GM12872 (cell line): ENCODE results near the gene GJB1.

Experiments used
- CTCF ChIP-seq: IDR thresholded peaks from 3 replicates; pipeline ENCODE4 v1.5.1; 2011; ENCODE audit warnings: low read depth, mild to moderate bottlenecking, low read length, moderate library complexity; ENCODE audit not compliant: insufficient read depth

The GJB1 gene

DNA sequence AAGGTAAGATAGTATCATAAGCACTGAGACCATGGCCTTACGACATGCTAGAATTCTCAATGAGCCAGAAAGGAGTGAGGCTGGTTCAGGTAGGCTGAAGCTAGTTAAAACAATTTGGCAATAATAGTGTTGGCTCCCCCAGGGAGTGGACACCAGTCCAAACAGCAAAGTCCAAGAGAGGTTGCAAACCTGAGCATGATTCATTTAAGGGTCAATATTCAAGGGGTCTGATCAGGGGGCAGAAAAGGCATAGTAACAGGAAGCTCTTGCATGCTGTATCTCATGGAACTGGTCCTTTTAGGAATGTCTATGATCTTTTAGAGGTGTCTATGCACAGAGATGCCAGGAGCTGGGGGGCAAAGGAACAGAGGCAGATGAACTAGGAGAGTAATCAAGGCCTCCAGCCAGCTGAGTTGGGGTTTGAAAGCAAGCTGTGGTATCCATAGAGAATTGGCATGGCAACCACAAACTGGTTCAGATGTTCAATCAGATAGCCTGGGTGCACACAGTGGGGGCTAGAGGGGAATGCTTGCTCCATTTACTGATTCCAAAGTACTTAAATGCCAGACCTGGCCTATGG is 5.1 kb downstream of the GJB1 start:
- TF ChIP-seq CTCF: no peak

- no peak for TF ChIP-seq CTCF
Measured at GRCh38 chrX:71235482-71235881, 12.5 kb downstream of the GJB1 start.

DNA sequence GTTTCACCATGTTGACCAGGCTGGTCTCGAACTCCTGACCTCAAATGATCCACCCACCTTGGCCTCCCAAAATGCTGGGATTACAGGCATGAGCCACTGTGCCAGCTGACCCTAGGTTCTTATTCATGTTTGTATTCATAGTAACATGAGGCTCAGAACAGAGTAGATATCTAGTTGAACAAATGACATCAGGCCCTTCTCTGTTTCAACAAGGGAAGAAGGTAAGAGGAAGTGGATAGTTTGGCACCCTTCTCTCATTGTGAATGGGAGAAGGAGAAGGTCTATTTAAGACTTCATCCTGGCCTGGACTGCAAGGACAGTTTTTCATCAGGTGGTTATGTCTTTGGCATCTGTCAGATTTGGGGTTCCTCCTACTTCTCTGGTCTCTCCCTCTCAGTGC is 13.8 kb downstream of the GJB1 start:
- no peak for TF ChIP-seq CTCF

GRCh38 chrX:71239781-71240180 is 16.8 kb downstream of the GJB1 start:
- no peak for TF ChIP-seq CTCF

GRCh38 chrX:71241301-71241700 is 18.3 kb downstream of the GJB1 start:
- no peak for TF ChIP-seq CTCF

GRCh38 chrX:71244359-71245128 is 21.5 kb downstream of the GJB1 start:
- TF ChIP-seq CTCF: no peak

- no peak for TF ChIP-seq CTCF
Measured at GRCh38 chrX:71245159-71245558, 22.1 kb downstream of the GJB1 start.
